GM21381 (cell line): Measurements from ENCODE around the gene RNF121.

Experiments used
- ATAC-seq: cut with Tn5 transposase; IDR thresholded peaks from one replicate; pipeline ENCODE4 v1.9.1; 2021; ENCODE audit warnings: mild to moderate bottlenecking, moderate library complexity; ENCODE audit not compliant: unreplicated experiment

RNF121 gene

DNA sequence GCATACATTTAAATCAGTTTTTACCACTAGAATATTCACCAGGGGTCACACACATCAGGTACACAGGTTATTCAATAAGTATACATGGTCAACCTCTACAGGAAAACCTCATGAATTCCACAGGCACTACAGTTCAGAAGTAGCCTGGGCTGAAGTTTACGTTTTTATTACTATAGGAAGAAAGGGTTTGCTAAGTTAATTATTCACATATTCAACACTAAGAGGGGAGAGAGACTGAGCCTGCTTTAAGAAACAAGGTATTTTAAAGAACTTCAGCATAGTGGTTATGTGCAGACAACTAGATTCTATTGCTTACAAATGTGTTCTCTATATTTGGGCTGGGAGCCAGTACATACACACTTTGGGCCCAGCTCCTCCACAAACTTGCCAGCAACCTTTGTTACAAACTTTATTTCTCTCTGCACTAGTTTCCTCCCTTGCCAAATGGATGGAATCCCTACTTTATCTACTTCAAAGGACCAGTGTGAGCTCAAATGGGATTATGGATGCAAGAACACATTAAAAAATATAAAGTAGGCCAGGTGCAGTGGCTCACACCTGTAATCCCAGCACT lies 101.7 kb downstream of the RNF121 start:
- no peak for ATAC-seq

- no peak for ATAC-seq
Observed at GRCh38 chr11:72036687-72037086, 107.8 kb downstream of the RNF121 start.

GRCh38 chr11:72037554-72038311 lies 108.9 kb downstream of the RNF121 start:
- no peak for ATAC-seq

DNA sequence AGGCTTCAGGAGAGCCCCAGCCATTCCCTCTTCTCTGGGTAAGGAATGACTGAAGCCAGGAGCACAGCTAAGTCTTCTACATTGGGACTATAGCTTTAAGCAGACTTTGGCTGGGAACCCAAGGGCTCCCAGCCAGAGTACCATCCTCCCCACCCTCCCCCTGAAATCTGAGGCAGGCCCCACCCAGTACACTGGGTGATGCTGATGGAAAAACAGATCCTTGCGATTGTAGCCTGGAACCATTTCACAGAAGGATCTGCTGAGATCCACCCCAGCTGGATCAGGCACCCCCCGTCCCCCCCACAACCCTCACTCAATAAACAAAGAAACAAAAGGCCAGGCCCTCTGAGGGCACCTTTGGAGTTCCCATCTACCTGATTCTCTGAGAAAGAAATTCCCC lies 109.6 kb downstream of the RNF121 start:
- ATAC-seq = no peak

GRCh38 chr11:72039031-72039855 lies 110.4 kb downstream of the RNF121 start:
- ATAC-seq = no peak

- ATAC-seq = no peak
Observed at GRCh38 chr11:72039856-72040401, 111.1 kb downstream of the RNF121 start.

DNA sequence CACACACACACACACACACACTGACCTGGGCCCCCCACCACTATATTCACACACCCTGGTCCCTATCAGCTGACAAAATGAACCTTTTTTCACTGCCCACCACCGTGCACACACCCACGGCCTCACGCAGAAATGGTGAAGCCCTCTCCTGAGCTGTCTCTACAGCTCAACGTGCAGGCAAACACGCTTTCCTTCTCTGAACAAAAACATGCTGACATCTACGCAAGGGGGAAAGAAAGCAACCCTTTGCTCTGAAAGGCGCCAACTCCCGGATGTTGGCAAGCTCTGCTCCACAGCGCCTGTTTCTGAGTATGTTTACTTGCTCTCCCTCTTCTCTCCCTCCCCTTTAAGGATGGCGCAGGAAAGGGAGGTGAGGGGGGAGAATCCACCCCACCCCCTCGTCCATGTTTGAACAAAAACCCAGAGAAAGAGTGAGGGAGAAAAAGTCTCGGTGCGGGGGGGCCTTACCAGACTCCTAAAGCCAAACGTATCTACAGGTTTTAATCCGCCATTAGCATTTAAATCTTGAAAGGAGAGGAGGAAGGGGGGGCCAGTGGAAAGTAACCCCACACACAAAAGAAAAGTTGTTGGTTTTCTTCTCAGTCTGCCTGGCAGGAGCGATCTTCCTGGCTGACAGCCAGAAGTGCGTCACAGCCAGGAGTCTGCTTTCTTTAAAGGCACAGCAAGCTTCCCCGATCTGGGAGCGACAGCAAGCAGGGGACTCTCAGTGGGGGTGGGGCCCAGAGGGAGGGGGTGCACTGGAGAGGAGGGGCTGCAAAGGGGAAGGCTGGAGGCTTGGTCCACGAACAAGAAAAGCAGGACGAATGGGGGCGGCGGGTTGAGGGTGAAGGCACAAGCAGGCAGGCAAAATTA lies 111.9 kb downstream of the RNF121 start:
- no peak for ATAC-seq

- no peak for ATAC-seq
Observed at GRCh38 chr11:72041364-72042063, 112.7 kb downstream of the RNF121 start.

DNA sequence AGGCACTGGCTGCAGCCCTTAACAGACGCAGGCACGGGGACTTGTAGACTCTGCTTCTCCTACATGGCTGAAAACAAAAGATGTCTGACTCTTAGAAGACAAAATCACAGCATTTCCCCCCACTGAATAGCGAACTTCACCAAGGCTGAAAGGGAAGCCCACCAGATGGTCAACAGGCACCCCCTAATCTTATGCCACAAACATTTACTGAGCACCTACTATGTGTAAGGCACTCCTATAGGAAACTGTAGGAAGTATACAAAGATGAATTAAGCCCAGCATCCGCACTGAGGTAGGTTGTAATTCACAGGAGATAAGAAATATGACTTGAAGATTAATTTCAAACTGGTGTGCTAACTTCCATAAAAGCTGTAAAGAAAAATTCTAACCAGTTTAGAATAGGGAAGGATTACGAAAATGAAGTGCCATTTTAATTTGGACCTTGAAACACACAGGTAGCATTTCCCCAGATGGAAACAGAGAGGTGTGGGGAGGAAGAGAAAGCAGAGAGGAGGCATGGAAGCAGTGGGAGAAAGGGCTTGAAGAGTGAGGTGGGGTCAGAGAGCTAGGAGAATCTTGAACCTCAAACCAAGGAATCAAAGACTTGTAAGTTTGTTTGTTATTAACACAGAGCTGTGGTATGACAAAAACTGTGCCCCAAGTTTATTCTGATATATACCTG lies 113.4 kb downstream of the RNF121 start:
- no peak for ATAC-seq

GRCh38 chr11:72045849-72046248 lies 117.0 kb downstream of the RNF121 start:
- ATAC-seq = no peak
